Glutamatergic neuron (in vitro differentiated cells): Measurements from ENCODE around the gene ARHGAP10. TPM values are rescaled to one million over a fixed set of nuclear protein-coding genes. Genes with fewer than 3 reads are reported as not detected.

Experiments
- DNase-seq: peaks from one replicate; pipeline ENCODE4 v3.0.0; 2022
- H3K27ac Mint-ChIP-seq: one replicate; pipeline ENCODE4 v1.8.0; 2020; ENCODE audit warnings: mild to moderate bottlenecking, mixed read lengths, inconsistent platforms; ENCODE audit not compliant: unreplicated experiment
- H3K27me3 Mint-ChIP-seq: one replicate; pipeline ENCODE4 v1.8.0; 2020; ENCODE audit warnings: mild to moderate bottlenecking, moderate library complexity, mixed read lengths, inconsistent platforms; ENCODE audit not compliant: unreplicated experiment
- H3K36me3 Mint-ChIP-seq: one replicate; pipeline ENCODE4 v1.8.0; 2020; ENCODE audit warnings: mild to moderate bottlenecking, mixed read lengths, inconsistent platforms; ENCODE audit not compliant: unreplicated experiment
- H3K4me1 Mint-ChIP-seq: one replicate; pipeline ENCODE4 v1.8.0; 2020; ENCODE audit warnings: mild to moderate bottlenecking, low read depth, mixed read lengths, inconsistent platforms; ENCODE audit not compliant: unreplicated experiment
- H3K4me3 Mint-ChIP-seq: one replicate; pipeline ENCODE4 v1.8.0; 2020; ENCODE audit warnings: mild to moderate bottlenecking, mixed read lengths, inconsistent platforms; ENCODE audit not compliant: unreplicated experiment
- H3K9me3 Mint-ChIP-seq: one replicate; pipeline ENCODE4 v1.8.0; 2020; ENCODE audit warnings: mild to moderate bottlenecking, moderate library complexity, mixed read lengths, inconsistent platforms; ENCODE audit not compliant: unreplicated experiment
- total RNA-seq: library from RNA; stranded (reverse); fragmentation: NEBNext Ultra II Directional; extraction: Animal tissue kit (Norgen Biotek cat#: 25700); gene quantifications from one replicate; pipeline ENCODE4 v1.2.1, GENCODE V29; 2021; ENCODE audit not compliant: unreplicated experiment
- TF ChIP-seq, protein P1 (sequence below): fragments of 200-600 bp; sonication (generic); IDR thresholded peaks from one replicate; pipeline ENCODE4 v1.5.0; 2021; ENCODE audit not compliant: partially characterized antibody, unreplicated experiment

The ARHGAP10 gene
- total RNA-seq, 1 donor from 2014 or later, result 19.7 TPM

GRCh38 chr4:147840838-147841738 lies 109.2 kb downstream of the ARHGAP10 start:
- TF ChIP-seq, protein P1, sequence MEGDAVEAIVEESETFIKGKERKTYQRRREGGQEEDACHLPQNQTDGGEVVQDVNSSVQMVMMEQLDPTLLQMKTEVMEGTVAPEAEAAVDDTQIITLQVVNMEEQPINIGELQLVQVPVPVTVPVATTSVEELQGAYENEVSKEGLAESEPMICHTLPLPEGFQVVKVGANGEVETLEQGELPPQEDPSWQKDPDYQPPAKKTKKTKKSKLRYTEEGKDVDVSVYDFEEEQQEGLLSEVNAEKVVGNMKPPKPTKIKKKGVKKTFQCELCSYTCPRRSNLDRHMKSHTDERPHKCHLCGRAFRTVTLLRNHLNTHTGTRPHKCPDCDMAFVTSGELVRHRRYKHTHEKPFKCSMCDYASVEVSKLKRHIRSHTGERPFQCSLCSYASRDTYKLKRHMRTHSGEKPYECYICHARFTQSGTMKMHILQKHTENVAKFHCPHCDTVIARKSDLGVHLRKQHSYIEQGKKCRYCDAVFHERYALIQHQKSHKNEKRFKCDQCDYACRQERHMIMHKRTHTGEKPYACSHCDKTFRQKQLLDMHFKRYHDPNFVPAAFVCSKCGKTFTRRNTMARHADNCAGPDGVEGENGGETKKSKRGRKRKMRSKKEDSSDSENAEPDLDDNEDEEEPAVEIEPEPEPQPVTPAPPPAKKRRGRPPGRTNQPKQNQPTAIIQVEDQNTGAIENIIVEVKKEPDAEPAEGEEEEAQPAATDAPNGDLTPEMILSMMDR, result no peak
- H3K27me3 Mint-ChIP-seq, result peaks cover 2% of the 10 kb centered on the region
- DNase-seq, result no peak

GRCh38 chr4:147842573-147842972 lies 110.7 kb downstream of the ARHGAP10 start:
- H3K9me3 Mint-ChIP-seq, result peaks cover 2% of the 10 kb centered on the region
- H3K4me1 Mint-ChIP-seq, result no peaks in the 10 kb centered on the region
- H3K27ac Mint-ChIP-seq, result no peak overlapping the region
- no peak overlapping the region for H3K4me3 Mint-ChIP-seq
- H3K36me3 Mint-ChIP-seq, result no peaks in the 10 kb centered on the region
- H3K27me3 Mint-ChIP-seq, result peaks cover 2% of the 10 kb centered on the region
- TF ChIP-seq, protein P1, result no peak
- DNase-seq, result no peak

More at GRCh38 chr4:147840838-147841738, 109.2 kb downstream of the ARHGAP10 start:
- no peak overlapping the region for H3K27ac Mint-ChIP-seq
- no peaks in the 10 kb centered on the region for H3K36me3 Mint-ChIP-seq
- H3K4me1 Mint-ChIP-seq, result peaks cover 3% of the 10 kb centered on the region
- no peak overlapping the region for H3K4me3 Mint-ChIP-seq
- peaks cover 2% of the 10 kb centered on the region for H3K9me3 Mint-ChIP-seq

- no peak overlapping the region for H3K27ac Mint-ChIP-seq
- peaks cover 2% of the 10 kb centered on the region for H3K27me3 Mint-ChIP-seq
Observed at GRCh38 chr4:147843162-147843561, 111.3 kb downstream of the ARHGAP10 start.

GRCh38 chr4:147844781-147845180 lies 112.9 kb downstream of the ARHGAP10 start:
- TF ChIP-seq, protein P1, result no peak
- H3K36me3 Mint-ChIP-seq, result no peaks in the 10 kb centered on the region
- H3K4me1 Mint-ChIP-seq, result peaks cover 6% of the 10 kb centered on the region
- H3K4me3 Mint-ChIP-seq, result no peak overlapping the region
- no peak overlapping the region for H3K27ac Mint-ChIP-seq
- peaks cover 2% of the 10 kb centered on the region for H3K9me3 Mint-ChIP-seq
- no peak for DNase-seq
- peaks cover 2% of the 10 kb centered on the region for H3K27me3 Mint-ChIP-seq

More at GRCh38 chr4:147843162-147843561, 111.3 kb downstream of the ARHGAP10 start:
- no peaks in the 10 kb centered on the region for H3K36me3 Mint-ChIP-seq
- peaks cover 2% of the 10 kb centered on the region for H3K9me3 Mint-ChIP-seq
- no peak for DNase-seq
- TF ChIP-seq, protein P1, result no peak
- no peak overlapping the region for H3K4me3 Mint-ChIP-seq
- H3K4me1 Mint-ChIP-seq, result peaks cover 1% of the 10 kb centered on the region
